Esophagus squamous epithelium (tissue), 4 donors: ENCODE measurements around the gene PDLIM7.

Source experiments
- POLR2A ChIP-seq, 4 donors: fragments of 450-650 bp; IDR thresholded peaks; one replicate each; pipeline ENCODE4 v1.6.1; 2017; ENCODE audit warnings: antibody characterized with exemption in 4 of 4, mild to moderate bottlenecking in 4 of 4, moderate library complexity in 3 of 4
- TF ChIP-seq, protein P1 (sequence below), 6 experiments: fragments of 450-650 bp in 4 of 6; fragments of 200-600 bp in 2 of 6; sonication (generic) in 2 of 6; IDR thresholded peaks; one replicate each; pipeline ENCODE4 v1.5.1; 2016 to 2019; ENCODE audit warnings: antibody characterized with exemption in 6 of 6, mild to moderate bottlenecking in 4 of 6, moderate library complexity in 4 of 6

DNA sequence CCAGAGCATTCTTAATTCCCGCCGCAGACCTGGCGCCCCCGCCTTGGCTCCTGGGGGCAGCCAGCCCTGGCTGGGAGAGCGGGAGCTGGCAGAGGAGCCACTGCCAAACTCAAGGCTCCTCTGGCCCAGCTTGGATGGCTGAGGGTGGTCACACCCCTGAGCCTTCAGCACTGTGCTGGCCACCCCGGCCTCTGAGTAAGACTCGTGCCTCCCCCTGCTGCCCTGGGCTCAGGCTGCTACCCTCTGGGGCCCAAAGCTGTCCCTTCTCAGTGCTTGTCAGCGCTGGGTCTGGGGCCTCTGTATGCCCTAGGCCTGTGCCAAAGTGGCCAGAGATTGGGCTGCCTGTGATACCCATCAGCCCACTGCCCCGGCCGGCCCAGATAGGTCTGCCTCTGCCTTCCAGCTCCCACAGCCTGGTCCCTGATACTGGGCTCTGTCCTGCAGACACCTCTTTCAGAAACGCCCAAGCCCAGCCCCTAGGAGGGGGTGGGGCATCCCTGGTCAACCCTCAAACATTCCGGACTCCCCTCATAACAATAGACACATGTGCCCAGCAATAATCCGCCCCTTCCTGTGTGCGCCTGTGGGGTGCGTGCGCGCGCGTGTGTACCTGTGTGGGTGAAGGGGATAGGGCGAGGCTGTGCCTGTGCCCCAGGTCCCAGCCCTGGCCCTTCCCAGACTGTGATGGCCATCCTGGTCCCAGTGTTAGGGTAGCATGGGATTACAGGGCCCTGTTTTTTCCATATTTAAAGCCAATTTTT, 55.2 kb downstream of the PDLIM7 start:
- TF ChIP-seq, protein P1, sequence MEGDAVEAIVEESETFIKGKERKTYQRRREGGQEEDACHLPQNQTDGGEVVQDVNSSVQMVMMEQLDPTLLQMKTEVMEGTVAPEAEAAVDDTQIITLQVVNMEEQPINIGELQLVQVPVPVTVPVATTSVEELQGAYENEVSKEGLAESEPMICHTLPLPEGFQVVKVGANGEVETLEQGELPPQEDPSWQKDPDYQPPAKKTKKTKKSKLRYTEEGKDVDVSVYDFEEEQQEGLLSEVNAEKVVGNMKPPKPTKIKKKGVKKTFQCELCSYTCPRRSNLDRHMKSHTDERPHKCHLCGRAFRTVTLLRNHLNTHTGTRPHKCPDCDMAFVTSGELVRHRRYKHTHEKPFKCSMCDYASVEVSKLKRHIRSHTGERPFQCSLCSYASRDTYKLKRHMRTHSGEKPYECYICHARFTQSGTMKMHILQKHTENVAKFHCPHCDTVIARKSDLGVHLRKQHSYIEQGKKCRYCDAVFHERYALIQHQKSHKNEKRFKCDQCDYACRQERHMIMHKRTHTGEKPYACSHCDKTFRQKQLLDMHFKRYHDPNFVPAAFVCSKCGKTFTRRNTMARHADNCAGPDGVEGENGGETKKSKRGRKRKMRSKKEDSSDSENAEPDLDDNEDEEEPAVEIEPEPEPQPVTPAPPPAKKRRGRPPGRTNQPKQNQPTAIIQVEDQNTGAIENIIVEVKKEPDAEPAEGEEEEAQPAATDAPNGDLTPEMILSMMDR (IDR thresholded peaks at IDR 0.05): no peak
- TF ChIP-seq POLR2A (IDR thresholded peaks at IDR 0.05): no peak
